CD4-positive, alpha-beta T cell treated with Interleukin-15 for 1 hour (primary cell): ENCODE measurements around the gene MASP2.
"Not testable (repeated sequence)": the region's sequence is repeated elsewhere in the genome, so short reads cannot be mapped to it uniquely, and the experiment has no call there.

ENCODE experiments used
- DNase-seq: peaks from one replicate; pipeline ENCODE4 v3.0.0-alpha.2; 2020

The MASP2 gene

GRCh38 chr1:11046625-11047365 lies at the start of gene MASP2:
TSS of gene MASP2 (minus strand) at chr1:11047239. CDS start at chr1:11047207, 32 bp downstream.
- no peak for DNase-seq

GRCh38 chr1:11083784-11084183 lies 36.7 kb upstream of the MASP2 start:
- not testable (repeated sequence) for DNase-seq

- DNase-seq: no peak
These were observed 33.9 kb upstream of the MASP2 start for GRCh38 chr1:11080931-11081330.

GRCh38 chr1:11078631-11079030 lies 31.6 kb upstream of the MASP2 start:
- no peak for DNase-seq

- DNase-seq: not testable (repeated sequence)
These were observed 26.4 kb upstream of the MASP2 start for GRCh38 chr1:11073398-11073797.

GRCh38 chr1:11072216-11072917 lies 25.3 kb upstream of the MASP2 start:
- DNase-seq: no peak

- no peak for DNase-seq
These were observed 24.6 kb upstream of the MASP2 start for GRCh38 chr1:11071463-11072215.

- DNase-seq: no peak
These were observed 23.8 kb upstream of the MASP2 start for GRCh38 chr1:11070876-11071275.

- no peak for DNase-seq
These were observed 21.8 kb upstream of the MASP2 start for GRCh38 chr1:11068600-11069473.

- no peak for DNase-seq
These were observed 20.9 kb upstream of the MASP2 start for GRCh38 chr1:11067716-11068599.

- DNase-seq: no peak
These were observed 18.8 kb upstream of the MASP2 start for GRCh38 chr1:11065796-11066195.

- DNase-seq: no peak
These were observed 17.9 kb upstream of the MASP2 start for GRCh38 chr1:11064942-11065341.

- not testable (repeated sequence) for DNase-seq
These were observed 17.0 kb upstream of the MASP2 start for GRCh38 chr1:11063937-11064537.

GRCh38 chr1:11062965-11063401 lies 15.9 kb upstream of the MASP2 start:
- no peak for DNase-seq

- no peak for DNase-seq
These were observed 14.8 kb upstream of the MASP2 start for GRCh38 chr1:11061652-11062365.

- peak; percentile 91 for DNase-seq
These were observed 13.2 kb upstream of the MASP2 start, which contains the start of gene SRM for GRCh38 chr1:11059968-11060830. TSS of gene SRM (minus strand) at chr1:11060018. CDS start at chr1:11059943, 75 bp downstream.

GRCh38 chr1:11059155-11059967 lies 12.3 kb upstream of the MASP2 start:
- no peak for DNase-seq

GRCh38 chr1:11058595-11059154 lies 11.6 kb upstream of the MASP2 start:
- no peak for DNase-seq
